HG03520 (cell line): ENCODE data around the gene RANBP17.
"Not testable (repeated sequence)": the region's sequence is repeated elsewhere in the genome, so short reads cannot be mapped to it uniquely, and the experiment has no call there.

Source experiments
- ATAC-seq: cut with Tn5 transposase; IDR thresholded peaks from one replicate; pipeline ENCODE4 v1.9.1; 2021; ENCODE audit warnings: mild to moderate bottlenecking, moderate library complexity; ENCODE audit not compliant: unreplicated experiment

RANBP17 gene

DNA sequence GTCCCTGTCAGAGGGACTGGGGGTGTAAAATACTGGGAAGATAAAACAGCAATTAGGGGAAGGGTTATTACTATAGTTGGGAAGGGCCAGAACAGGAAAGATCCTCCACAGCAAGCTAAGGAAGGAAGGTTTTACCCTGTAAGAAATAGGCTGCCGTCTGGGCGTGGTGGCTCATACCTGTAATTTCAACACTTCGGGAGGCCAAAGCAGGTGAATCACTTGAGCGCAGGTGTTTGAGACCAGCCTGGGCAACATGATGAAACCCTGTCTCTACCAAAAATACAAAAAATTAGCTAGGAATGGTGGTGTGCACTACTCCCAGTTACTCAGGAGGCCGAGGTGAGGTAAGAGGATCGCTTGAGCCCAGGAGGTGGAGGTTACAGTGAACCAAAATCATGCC is 282.1 kb downstream of the RANBP17 start:
- no peak for ATAC-seq

DNA sequence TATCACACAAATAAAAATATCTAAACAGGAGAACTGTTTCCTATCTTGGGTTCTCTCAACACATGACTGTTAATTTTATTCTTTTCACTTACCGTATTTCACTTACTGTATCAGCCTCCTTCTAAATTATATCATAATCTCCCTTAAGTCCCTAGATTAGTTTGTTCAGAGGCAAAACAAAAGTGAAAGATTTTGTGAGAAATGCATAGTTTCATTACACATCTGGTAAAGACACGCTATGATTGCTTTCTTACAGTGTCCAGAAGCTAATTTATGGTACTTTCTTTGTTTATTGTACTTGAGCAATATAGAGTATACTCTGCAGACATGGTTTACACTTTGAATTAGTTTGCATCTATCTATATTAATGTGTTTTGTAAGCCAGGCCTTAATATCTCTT is 287.5 kb downstream of the RANBP17 start:
- ATAC-seq: peak; percentile 81

DNA sequence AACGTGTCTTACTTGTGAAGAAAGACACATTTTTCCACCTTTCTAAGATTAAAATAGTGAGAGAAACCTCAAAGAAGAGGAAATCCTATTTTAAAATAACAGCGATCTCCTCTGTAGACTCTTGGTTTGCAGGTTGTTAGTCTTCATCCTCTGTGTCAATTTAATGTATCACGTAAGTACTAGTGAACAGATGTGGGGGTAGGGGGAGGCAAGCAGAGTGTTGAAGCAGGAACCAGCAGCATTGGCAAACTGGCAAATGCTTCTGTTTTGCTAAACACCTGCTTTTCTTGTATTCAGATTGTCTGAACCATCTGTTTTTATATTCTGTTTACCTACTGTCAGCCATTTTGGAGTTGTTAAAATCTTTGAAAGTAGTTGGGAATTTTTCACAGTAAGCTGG is 288.0 kb downstream of the RANBP17 start:
- ATAC-seq: no peak

DNA sequence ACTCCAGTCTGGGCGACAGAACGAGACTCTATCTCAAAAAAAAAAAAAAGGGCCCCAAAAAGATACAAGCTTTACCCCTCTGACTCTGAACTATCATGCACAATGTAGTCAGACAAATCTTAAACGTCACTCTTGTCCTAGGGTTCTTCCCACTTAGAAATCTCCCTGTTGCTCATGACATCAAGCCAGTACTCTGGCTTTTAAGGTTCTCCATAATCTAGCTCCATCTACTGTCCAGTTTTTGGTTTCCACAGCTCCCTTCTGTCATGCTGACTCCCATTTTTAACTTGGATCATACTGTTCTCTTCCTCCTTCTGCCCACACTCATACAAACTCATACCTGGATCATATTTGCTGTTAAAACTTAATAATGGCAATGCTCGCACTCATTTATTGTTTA is 290.6 kb downstream of the RANBP17 start:
- no peak for ATAC-seq

DNA sequence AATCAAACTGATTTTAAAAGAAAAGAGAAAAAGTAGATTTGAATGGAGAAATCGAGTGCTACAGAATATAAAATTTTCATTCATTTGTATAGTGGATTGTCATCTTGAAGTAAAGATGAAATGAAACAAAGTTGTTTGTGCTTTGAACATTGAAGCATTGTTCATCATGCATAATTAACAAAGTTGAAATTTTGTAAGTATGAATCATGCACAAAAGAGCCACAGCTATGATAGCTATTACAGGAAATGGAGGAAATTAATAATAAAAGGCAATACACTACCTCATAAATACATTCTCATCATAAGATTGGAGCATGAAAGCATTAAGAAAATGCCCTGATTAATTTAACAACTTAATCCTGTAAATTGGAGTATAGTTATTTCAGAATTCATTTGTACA is 293.8 kb downstream of the RANBP17 start:
- no peak for ATAC-seq

DNA sequence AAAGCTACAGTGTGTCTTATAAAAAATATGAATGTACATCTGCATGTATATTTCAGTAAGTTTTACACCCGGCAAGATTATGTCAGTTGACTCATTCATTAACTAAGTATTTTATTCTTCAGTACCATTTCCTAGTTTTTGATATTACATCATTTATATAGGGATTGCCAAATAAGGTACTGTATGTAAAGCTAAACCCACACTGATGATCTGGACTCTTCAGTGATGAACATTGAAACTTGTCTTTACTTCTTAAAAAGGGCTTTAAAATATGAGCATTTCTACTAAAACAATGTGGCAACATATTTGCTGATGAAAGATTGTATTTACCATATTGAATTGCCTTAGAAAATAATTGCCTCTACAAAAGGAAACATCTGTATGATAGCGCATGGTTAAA is 295.5 kb downstream of the RANBP17 start:
- ATAC-seq: no peak

DNA sequence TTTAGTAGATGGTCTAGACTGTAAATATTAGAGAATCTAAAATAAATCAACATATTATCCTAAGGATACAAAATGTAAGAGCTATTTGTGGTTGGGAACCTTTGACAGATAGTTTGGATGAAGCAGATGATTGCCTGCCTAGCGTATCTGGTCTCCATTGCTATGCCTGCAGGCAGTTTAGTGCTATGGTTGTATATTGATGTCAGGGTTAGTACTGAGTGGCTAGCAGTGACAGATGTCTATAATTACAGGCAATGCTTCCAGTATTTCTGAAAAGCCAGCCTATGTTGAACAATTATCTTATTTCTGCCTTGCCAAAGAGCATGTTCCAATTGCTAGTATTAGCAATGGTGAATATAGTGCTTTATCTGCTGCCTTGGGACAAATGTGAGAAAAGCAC is 296.0 kb downstream of the RANBP17 start:
- no peak for ATAC-seq

DNA sequence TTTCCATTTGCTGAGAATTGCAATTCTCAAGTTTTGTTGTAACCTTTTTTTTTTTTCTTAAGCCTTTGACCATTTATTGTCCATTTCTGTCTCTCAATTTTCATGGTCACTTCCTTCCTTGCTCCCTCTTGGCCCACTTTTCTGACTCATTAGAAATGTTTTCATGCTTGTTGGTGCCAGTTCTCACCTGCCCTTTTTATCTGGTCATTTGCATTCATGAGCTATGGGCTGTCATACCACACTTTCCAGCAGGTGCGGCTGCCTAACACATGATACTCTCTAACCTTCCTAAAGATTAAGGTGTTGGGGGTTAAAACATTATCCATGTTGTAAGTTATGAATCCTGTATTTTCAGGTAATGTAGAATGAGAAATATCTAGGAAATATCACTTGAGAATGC is 296.8 kb downstream of the RANBP17 start:
- no peak for ATAC-seq

DNA sequence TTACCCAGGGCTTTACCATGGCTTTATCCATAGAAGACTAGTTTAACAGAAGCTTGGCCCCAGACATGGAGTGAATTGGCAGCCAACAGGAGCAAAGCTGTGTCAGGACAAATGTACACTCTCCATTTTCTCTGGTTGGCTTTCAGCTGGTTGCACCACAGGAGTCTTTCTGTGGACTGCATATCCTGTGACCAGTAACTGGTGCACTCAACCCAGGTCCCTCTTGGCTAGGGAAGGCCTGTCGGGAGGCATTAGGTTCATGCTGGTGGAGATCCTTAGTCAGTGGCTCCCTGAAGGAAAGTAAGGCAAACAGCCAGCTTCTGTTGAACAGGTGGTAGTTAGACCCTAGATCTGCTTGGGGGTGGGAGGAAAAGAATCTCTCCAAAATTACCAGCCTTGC is 300.3 kb downstream of the RANBP17 start:
- ATAC-seq: no peak

DNA sequence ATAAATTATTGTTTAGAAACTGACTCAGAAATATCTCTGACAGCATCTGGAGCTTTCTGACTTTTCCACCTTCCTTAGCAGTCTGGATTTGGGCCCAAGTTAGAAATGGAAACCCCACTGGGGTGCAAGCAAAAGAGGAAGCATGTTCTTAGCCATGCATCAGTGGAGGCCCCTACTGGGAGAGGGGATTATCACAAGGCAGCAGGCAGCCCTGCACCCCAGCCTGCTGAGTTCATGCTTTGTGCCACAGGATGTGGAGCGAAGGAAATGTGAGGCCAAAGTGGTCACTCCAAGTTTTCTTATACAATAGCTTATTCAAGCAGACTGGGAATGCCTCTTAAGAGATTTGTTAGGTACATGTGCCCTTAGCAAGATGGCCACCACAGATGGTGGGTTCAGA is 300.8 kb downstream of the RANBP17 start:
- peak; percentile 68 for ATAC-seq

DNA sequence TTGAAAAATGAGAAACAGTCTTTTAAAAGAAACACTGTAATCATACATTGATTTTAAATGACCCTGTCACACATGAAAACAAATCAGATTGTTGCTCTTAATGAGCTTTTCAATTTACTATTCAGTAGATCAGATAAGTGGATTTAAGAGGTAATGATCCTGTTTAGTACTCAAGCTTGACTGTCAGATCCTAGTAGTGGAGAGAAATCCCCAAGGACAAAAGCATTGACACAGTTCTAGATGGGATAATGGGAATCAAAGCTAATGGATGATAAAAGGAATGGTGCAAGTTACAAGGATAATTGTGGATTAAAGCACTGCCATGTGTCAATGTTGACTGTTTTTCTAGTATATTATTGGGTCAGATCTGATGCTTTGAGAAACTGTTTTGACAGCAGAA is 304.9 kb downstream of the RANBP17 start:
- no peak for ATAC-seq

DNA sequence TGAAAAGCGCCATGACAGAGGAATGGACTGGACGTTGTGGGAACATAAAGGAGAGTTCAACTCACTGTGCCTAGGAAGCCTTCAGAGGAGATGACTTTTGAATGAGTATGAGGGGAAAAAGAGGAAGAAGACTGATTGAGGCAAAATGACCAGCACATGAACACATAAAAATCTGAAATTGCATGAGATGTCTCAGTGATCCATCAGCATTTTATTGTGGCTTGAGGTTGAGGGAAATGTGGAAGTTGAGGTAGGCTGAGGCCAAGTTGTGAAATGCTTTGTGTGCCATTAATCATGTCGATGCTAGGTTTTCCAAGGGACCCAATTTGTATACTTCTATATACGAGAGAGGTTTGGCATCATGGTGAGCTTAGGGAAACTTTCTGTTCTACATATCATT is 306.4 kb downstream of the RANBP17 start:
- ATAC-seq: no peak

DNA sequence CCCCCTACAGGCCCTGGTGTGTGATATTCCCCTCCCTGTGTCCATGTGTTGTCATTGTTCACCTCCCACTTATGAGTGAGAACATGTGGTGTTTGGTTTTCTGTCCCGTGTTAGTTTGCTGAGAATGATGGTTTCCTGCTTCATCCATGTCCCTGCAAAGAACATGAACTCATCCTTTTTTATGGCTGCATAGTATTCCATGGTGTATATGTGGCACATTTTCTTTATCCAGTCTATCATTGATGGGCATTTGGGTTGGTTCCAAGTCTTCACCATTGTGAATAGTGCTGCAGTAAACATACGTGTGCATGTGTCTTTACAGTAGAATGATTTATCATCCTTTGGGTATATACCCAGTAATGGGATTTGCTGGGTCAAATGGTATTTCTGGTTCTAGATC is 313.1 kb downstream of the RANBP17 start:
- not testable (repeated sequence) for ATAC-seq

DNA sequence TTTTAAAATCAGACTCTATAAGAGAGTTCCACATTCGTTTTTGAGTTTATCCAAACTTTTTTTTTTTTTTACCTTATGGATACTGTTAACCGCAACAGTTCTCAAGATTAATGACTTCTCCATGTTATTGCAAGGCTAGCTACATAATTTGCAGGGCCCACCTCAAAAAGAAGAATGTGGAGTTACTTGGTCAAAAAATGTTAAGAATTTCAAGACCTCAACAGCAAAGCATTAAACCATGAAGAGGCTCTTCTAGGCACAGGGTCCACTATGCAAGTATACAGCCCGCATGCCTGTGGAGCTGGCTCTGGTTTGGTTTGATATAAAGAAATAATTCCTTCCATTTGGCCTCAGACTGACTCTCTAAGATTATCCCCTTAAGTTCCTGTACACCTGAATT is 313.9 kb downstream of the RANBP17 start:
- ATAC-seq: no peak

DNA sequence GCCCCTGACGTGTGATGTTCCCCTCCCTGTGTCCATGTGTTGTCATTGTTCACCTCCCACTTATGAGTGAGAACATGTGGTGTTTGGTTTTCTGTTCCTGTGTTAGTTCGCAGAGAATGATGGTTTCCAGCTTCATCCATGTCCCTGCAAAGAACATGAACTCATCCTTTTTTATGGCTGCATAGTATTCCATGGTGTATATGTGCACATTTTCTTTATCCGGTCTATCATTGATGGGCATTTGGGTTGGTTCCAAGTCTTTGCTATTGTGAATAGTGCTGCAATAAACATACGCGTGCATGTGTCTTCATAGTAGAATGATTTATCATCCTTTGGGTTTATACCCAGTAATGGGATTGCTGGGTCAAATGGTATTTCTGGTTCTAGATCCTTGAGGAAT is 316.4 kb downstream of the RANBP17 start:
- not testable (repeated sequence) for ATAC-seq

DNA sequence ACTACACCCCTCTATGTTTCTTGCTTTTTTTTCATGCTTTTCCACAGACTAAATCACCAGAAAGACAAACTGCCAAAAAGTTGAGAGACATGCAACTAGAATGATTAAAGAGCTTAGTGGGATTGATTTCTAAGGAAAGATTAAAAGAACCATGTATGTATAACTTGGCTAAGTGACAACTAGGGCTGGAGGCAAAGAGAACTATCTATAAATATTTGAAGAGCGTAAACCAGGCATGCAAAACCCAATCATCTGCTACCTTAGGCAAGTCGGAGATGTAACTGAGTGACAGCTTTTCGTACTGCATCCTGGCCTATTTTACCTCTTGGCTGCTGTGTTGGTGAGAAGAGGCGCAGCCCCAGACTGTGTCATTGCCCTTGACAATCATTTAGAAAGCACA is 326.2 kb downstream of the RANBP17 start:
- ATAC-seq: no peak

DNA sequence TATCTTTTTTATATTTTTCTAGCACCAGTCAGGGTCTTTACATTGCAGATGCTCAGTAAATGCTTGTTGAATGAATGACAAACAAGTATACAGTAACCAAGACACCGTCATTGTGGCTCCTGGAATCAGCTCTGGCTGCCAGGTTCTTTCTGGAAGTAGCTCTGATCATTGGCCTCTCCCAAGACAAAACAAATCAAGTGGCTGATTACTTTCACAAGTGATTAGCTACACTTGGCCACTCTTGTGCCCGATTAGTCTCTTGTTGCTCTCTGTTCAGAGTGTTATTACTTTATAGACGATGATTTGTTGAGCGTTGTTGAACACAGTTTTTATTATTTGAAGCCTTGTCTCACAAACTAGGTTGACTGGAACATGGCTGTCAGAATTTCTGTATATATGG is 327.6 kb downstream of the RANBP17 start:
- ATAC-seq: no peak

DNA sequence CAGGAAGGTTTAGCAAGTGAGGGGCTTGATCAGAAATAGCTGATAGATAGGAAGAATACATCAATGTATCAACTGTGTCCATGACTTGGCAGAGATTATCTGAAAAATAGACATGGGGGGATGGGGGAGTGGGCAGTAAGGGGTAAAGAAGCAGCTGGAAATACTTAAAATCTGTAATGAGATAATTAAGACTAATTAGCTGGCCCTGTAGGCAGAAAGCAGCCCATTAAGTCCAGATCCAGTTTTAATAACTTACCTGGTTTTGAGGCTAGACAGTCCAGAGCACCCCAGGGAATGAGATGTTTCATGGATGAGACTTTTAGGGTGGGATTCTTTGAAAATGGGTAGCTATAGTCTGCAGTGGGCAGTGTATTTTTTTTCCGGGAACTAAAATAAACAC is 330.3 kb downstream of the RANBP17 start:
- ATAC-seq: no peak

DNA sequence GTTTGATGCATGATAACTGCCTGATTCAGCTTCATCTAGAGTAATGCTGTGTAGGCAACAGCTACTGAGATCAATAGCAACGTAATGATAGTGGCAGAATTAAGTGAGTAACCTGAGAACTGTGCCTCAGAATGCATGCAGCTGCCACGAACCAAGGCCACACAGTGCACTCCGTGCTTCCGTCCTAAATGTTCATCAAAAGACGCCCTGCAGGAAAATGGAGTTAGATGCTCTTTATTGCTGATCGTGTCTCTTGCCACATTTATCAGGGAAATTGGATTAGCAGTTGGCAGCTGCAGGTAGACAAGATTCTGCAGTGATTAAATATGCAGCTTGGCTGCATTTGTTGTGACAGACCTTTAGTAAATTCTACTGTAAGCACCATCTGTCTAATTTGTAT is 339.5 kb downstream of the RANBP17 start:
- ATAC-seq: no peak

DNA sequence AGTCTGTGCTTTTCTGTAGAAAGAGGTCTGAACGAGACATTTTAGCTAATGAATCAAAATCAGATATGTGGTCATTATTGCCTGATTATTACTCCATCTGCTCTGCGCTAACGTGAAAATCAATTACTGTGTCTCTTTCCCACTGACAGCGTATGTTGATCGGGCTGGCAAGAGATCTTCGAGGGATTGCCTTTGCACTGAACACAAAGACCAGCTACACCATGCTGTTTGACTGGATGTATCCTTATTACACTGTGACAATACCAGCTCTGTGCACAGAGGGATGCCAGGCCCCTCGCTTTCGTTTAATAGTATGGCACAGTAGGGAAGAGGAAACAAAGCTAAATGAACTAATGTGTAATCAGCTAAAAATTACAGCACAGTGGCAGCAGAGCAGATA is 343.6 kb downstream of the RANBP17 start:
- no peak for ATAC-seq

DNA sequence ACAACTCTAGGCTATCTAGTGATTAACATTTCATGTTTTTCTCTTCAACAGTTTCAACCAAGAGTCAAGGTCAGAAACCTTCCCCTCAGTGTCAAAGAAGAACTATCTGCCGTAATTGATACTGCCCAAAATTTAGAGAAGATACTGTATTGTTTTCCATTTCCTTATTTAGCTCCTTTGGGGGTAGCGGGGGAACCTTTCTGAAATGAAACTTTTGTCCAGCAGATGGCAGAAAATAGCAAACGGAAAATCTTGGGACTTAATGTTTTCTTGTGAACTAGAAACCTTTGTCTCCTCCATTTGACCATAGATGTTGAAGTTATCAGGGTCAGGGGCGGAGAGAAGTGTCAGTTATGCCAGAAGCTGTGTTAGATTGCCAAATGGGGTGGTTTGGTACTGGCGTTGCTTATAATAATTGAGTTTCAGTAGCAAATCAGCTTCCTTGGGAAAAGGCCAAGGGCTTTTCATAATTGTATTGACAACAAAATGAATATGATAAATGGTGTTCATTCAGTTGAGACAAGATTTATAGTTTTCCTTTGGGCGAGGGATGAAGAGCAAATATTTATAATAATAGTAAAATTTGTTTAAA is 345.5 kb downstream of the RANBP17 start:
- no peak for ATAC-seq

DNA sequence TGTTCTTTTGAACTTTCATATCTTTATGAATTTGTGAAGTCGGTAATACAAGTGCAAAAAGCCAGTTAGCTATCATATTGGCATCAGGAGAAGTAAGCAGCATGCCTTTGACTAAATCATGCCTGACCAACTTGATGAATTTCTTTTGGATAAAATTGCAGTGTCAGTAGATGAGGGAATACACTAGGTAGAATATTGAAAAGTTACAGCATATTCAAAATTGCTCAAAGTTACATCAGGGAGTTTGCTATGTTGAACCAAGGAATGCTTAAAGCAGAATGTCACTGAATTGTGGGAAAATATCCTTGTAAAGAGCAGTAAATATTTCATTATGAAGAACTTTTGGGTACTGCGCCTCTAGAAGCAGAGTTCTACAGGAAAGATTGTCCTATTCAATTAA is 360.1 kb downstream of the RANBP17 start:
- ATAC-seq: no peak

DNA sequence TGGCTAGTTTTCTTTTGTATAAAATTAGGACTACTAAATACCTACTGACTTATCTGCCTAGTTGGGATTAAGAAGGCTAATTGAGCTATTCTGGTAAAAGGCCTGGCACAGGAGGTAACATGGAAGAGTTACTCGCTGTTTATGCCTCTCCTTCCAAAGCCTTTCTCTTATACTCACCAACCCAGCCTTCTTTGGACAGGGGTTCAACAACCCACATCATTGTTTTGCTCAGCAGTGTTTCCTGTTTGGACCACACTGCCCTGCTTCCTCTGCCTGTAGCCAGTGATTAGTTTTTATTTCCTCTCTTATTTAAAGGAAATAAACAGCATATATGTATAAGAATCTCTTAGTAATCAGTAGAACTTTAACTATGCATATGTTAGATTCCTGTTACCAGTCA is 362.1 kb downstream of the RANBP17 start:
- no peak for ATAC-seq
